GM18499 (cell line): ENCODE measurements around the gene CRYBG2.
A peak's percentile ranks its signal among the peaks of the same experiment; 100 is the strongest.
"Not testable (repeated sequence)": the region's sequence is repeated elsewhere in the genome, so short reads cannot be mapped to it uniquely, and the experiment has no call there.

ENCODE experiments used
- ATAC-seq: cut with Tn5 transposase; IDR thresholded peaks from one replicate; pipeline ENCODE4 v1.9.1; 2021; ENCODE audit warnings: moderate number of reproducible peaks; ENCODE audit not compliant: insufficient read depth, unreplicated experiment

The CRYBG2 gene

GRCh38 chr1:26327956-26328362, 26.0 kb downstream of the CRYBG2 start:
- ATAC-seq, result no peak

- ATAC-seq, result no peak
These were observed 29.4 kb downstream of the CRYBG2 start for GRCh38 chr1:26324550-26324949.

GRCh38 chr1:26323382-26323781, 30.5 kb downstream of the CRYBG2 start:
- ATAC-seq, result no peak

- ATAC-seq, result no peak
These were observed 31.9 kb downstream of the CRYBG2 start for GRCh38 chr1:26322042-26322331.

- ATAC-seq, result no peak
These were observed 32.5 kb downstream of the CRYBG2 start for GRCh38 chr1:26321315-26322041.

- no peak for ATAC-seq
These were observed 33.0 kb downstream of the CRYBG2 start for GRCh38 chr1:26320896-26321295.

- no peak for ATAC-seq
These were observed 35.4 kb downstream of the CRYBG2 start for GRCh38 chr1:26318338-26319064.

GRCh38 chr1:26317612-26318337, 36.2 kb downstream of the CRYBG2 start, which contains the start of gene CD52:
Gene CD52, plus strand, starts transcription at chr1:26317958. Its CDS starts 60 bp downstream, at chr1:26318018.
- ATAC-seq, result no peak

GRCh38 chr1:26317146-26317545, 36.8 kb downstream of the CRYBG2 start:
- ATAC-seq, result no peak

- ATAC-seq, result no peak
These were observed 37.8 kb downstream of the CRYBG2 start for GRCh38 chr1:26315874-26316850.

- ATAC-seq, result no peak
These were observed 39.4 kb downstream of the CRYBG2 start for GRCh38 chr1:26314501-26314900.

GRCh38 chr1:26307966-26308899, 45.7 kb downstream of the CRYBG2 start:
- ATAC-seq, result not testable (repeated sequence)

- no peak for ATAC-seq
These were observed 46.6 kb downstream of the CRYBG2 start for GRCh38 chr1:26307363-26307781.

- peak; percentile 79 for ATAC-seq
These were observed 47.4 kb downstream of the CRYBG2 start, which contains the start of gene UBXN11 for GRCh38 chr1:26306290-26307229. Gene UBXN11, minus strand, starts transcription at chr1:26306636. Its CDS starts 3,753 bp downstream, at chr1:26302883.

GRCh38 chr1:26305667-26306289, 48.2 kb downstream of the CRYBG2 start:
- ATAC-seq, result peak; percentile 6

GRCh38 chr1:26302733-26303405, 51.1 kb downstream of the CRYBG2 start:
- no peak for ATAC-seq
